GM13977 (cell line): ENCODE measurements around the gene SH3PXD2B.
A peak's percentile ranks its signal among the peaks of the same experiment; 100 is the strongest.
"Not testable (repeated sequence)": the region's sequence is repeated elsewhere in the genome, so short reads cannot be mapped to it uniquely, and the experiment has no call there.

Experiments
- DNase-seq: peaks from one replicate; pipeline ENCODE4 v3.0.0; 2012; ENCODE audit warnings: low spot score
- in situ Hi-C: fragments of 300-500 bp; cut with MboI; formaldehyde crosslinking; loops from one replicate; pipeline ENCODE4 v1.12.0; 2022; ENCODE audit warnings: low sequenced_read_pairs, low pct_unique_long_range_greater_than_20kb, mixed read lengths, inconsistent platforms; ENCODE audit not compliant: unreplicated experiment
- TF ChIP-seq, protein P1 (sequence below): IDR thresholded peaks from 2 replicates; pipeline ENCODE4 v1.5.1; 2012; ENCODE audit warnings: mild to moderate bottlenecking, control low read depth; ENCODE audit not compliant: insufficient read depth; ENCODE audit errors: extremely low read depth, missing control alignments

Gene SH3PXD2B

DNA sequence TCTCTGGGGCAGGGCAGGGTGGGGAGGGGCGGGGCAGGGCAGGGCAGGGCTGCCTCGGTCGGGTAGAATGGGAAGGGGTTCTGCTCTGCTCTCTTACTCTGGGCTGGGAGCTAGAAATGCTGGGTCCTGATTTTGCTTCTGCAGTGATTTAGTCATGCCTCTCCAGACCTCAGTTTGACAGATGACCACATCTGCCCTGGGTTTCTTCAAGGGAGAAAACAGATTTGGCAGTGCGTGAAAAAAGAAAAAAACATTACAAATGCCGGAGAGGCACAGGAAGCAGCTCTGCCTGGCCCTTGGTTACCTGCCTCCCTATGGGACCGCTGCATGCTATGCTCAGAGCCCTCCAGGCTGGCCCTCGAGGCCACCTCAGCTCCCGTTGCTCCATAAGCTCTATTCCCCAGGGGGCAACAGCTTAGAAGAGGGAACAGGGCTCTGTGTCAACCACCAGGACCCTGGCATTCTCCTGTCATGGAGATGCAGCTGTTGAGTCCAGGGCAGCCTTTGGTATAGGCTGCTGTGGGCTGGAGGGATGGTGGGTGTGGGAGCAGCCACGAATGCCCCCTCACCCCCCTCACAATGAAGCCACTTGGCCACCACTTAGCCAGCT is 117.5 kb downstream of the SH3PXD2B start:
- TF ChIP-seq, protein P1, sequence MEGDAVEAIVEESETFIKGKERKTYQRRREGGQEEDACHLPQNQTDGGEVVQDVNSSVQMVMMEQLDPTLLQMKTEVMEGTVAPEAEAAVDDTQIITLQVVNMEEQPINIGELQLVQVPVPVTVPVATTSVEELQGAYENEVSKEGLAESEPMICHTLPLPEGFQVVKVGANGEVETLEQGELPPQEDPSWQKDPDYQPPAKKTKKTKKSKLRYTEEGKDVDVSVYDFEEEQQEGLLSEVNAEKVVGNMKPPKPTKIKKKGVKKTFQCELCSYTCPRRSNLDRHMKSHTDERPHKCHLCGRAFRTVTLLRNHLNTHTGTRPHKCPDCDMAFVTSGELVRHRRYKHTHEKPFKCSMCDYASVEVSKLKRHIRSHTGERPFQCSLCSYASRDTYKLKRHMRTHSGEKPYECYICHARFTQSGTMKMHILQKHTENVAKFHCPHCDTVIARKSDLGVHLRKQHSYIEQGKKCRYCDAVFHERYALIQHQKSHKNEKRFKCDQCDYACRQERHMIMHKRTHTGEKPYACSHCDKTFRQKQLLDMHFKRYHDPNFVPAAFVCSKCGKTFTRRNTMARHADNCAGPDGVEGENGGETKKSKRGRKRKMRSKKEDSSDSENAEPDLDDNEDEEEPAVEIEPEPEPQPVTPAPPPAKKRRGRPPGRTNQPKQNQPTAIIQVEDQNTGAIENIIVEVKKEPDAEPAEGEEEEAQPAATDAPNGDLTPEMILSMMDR: no peak
- in situ Hi-C loops: no loop called here

DNA sequence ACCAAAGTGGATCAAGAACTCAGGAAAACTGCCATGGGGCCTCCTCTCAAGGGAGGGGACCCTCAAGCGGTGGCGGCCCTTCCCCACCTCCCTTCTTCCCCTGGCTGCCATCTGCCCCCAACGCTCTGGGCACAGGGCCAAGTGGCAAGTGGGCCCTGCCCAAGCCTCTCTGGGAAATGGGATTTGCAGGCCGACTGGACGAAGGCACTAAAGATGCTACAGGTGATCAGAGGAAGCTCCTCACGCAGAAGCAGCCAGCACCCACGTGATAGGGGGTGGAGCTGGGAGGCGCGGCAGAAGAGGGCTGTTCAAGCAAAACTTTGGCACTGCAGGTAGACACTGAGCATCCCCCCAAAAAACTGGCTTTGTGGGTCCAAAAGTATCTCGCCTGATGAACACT is 118.1 kb downstream of the SH3PXD2B start:
- DNase-seq: no peak
- TF ChIP-seq, protein P1: no peak
- in situ Hi-C loops: no loop called here

More for the DNA sequence above, 117.5 kb downstream of the SH3PXD2B start:
- no peak for DNase-seq

DNA sequence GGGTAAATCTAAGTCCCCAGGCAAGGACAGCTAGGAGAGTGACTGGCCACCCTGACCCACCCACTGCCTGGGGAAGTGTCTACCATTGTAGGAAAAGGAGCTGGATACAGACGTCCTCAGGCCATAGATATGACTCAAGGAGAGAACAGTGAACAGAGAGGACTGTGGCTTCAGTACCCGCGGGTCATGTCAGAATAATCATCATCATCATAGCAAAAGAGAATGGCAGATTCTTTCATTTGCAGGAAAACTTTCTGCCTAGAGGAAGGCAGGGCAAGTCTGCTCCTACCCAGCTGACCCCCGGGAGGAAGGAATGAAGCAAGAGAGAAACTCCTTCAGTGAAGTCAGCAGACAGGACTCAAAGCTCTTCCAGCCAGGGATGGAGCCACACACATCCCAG is 118.6 kb downstream of the SH3PXD2B start:
- in situ Hi-C loops: no loop called here
- TF ChIP-seq, protein P1: no peak
- no peak for DNase-seq

DNA sequence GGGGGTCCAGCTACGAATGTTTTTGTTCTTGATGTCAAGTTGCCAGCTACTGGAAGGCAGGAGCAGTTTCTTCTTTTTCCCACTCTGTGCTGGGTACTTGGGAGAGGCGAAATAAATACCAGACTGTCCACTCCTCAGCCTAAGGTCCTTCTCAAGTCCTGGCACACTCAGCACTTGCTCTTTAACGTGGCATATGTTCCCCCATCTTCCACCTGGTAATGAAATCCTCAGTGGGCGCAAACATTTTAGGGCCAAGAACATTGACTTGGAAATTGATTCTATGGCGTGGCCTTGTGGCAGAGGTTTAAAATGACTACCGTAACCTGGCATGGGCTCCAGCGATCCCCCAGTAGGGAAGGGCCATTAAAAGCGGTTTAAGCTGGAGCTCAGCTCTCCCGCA is 119.7 kb downstream of the SH3PXD2B start:
- in situ Hi-C loops: no loop called here
- TF ChIP-seq, protein P1: no peak
- DNase-seq: no peak

DNA sequence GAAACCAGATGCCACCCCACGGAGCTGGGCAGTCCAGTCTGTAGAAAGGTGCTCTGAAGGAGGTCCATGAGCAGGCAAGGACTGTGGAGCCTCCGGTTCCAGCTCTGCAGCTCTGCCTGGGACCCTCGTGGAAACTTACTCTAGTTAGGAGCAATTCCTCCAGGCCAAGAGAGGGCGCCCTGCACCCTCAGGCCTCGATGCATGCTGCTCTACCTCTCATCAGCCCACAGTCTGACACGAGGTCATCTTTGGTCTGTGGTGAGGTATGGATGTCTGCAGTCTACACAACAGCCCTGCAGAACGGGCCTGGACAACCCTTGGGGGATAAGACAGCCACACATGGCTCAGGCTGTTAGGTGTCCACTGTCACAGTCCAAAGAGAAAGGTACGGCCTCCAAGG is 120.1 kb downstream of the SH3PXD2B start:
- no peak for DNase-seq
- in situ Hi-C loops: no loop called here
- TF ChIP-seq, protein P1: peak; percentile 34

DNA sequence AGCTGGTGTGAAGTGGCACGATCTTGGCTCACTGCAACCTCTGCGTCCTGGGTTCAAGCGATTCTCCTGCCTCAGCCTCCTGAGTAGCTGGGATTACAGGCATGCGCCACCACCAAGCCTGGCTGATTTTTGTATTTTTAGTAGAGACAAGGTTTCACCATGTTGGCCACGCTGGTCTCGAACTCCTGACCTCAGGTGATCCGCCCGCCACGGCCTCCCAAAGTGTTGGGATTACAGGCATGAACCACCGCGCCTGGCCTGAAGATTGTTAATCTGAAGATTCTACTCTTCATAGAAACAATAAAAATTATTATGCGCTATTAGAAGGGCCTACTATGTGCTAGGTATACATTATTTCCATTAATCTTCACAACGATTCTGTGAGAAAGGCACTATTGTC is 127.4 kb downstream of the SH3PXD2B start:
- DNase-seq, in situ Hi-C loops: not testable (repeated sequence)

DNA sequence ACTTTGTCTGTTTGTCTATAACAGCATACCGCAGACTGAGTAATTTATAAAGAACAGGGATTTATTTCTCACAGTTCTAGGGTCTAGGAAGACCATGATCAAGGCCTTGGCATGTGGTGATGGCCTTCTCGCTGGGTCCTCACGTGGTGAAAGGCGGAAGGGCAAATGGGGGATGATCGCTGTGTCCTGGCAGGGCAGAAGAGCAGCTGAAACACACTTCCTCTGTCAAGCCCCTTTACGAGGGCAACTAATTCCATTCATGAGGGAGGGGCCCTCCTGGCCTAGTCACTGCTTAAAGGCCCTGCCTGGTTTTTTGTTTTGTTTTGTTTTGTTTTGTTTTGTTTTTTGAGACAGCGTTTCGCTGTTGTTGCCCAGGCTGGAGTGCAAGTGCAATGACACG is 128.9 kb downstream of the SH3PXD2B start:
- DNase-seq: no peak
- TF ChIP-seq, protein P1: no peak
- in situ Hi-C loops: no loop called here
